Prostate gland (tissue), 2 donors: ENCODE data around the gene PADI1. TPM values are rescaled to one million over a fixed set of nuclear protein-coding genes. Genes with fewer than 3 reads are reported as not detected.

Experiments
- DNase-seq: peaks from one replicate; pipeline ENCODE4 v3.0.0-alpha.2; 2019; ENCODE audit warnings: low spot score
- H3K27ac ChIP-seq, 2 donors: fragments of 200-600 bp; sonication (generic); 2 replicates each; pipeline ENCODE4 v1.5.1; 2017 to 2019
- H3K27me3 ChIP-seq: fragments of 200-600 bp; sonication (generic); replicated peaks from 2 replicates; pipeline ENCODE4 v1.5.1; 2019; ENCODE audit not compliant: insufficient read depth
- H3K36me3 ChIP-seq, 2 donors: fragments of 200-600 bp; sonication (generic); 1 replicate in 1 of 2; 2 replicates in 1 of 2; pipeline versions ENCODE4 v1.5.1 to v1.8.1; 2017 to 2019
- H3K4me1 ChIP-seq: fragments of 200-600 bp; sonication (generic); replicated peaks from 2 replicates; pipeline ENCODE4 v1.5.1; 2019
- H3K4me3 ChIP-seq, 2 donors: fragments of 200-600 bp; sonication (generic); 2 replicates each; pipeline ENCODE4 v1.5.1; 2017 to 2019
- H3K9me3 ChIP-seq: fragments of 200-600 bp; sonication (generic); 2 replicates; pipeline ENCODE4 v1.5.1; 2017
- CTCF ChIP-seq, 4 experiments: fragments of 200-600 bp in 2 of 4; fragments of 450-650 bp in 2 of 4; sonication (generic) in 2 of 4; IDR thresholded peaks; 1 replicate in 3 of 4; 2 replicates in 1 of 4; pipeline ENCODE4 v1.5.1; 2016 to 2019; ENCODE audit warnings: antibody characterized with exemption in 4 of 4, mild to moderate bottlenecking in 2 of 4, moderate library complexity in 2 of 4
- POLR2A ChIP-seq: fragments of 450-650 bp; IDR thresholded peaks from one replicate; pipeline ENCODE4 v1.6.1; 2016; ENCODE audit warnings: antibody characterized with exemption, mild to moderate bottlenecking
- POLR2AphosphoS5 ChIP-seq: sonication (generic); formaldehyde crosslinking; IDR thresholded peaks from one replicate; pipeline ENCODE4 v1.6.1; 2017; ENCODE audit warnings: antibody characterized with exemption
- WGBS: methylation state at CpG from one replicate; pipeline ENCODE4 v1.1.5; 2018; 5-methylcytosine and 5-hydroxymethylcytosine counted together
- intact Hi-C: fragments of 100-400 bp; cut with DNase I; formaldehyde crosslinking; loops from one replicate; pipeline ENCODE4 v1.14.2; 2022
- total RNA-seq, 2 donors: library from RNA; depleted of rRNA; stranded (reverse); fragments of >200 nt; gene quantifications; one replicate each; pipeline ENCODE4 v1.1.0, GENCODE V29; 2016

Gene PADI1
- total RNA-seq, 2 donors from 2014 or later, result 0.18 to 0.34 TPM

GRCh38 chr1:17161137-17161740, 43.7 kb upstream of the PADI1 start:
- Histone ChIP-seq H3K4me3 (no peak overlapping the region), H3K27ac (no peak overlapping the region), H3K27me3 (no peaks in the 10 kb centered on the region), H3K9me3 (no peaks in the 10 kb centered on the region), H3K4me1 (no peaks in the 10 kb centered on the region), H3K36me3 (no peaks in the 10 kb centered on the region)
- no peak for TF ChIP-seq POLR2A
- 91% methylated on average over 3 of the region's 3 CpGs for WGBS
- no peak for DNase-seq
- intact Hi-C loops, result no loop called here

GRCh38 chr1:17161926-17162800, 42.8 kb upstream of the PADI1 start:
- DNase-seq, result no peak
- H3K36me3 ChIP-seq, result no peaks in the 10 kb centered on the region
- no peak overlapping the region for H3K27ac ChIP-seq
- WGBS, result 89% methylated on average over 20 of the region's 20 CpGs
- no peaks in the 10 kb centered on the region for H3K9me3 ChIP-seq
- TF ChIP-seq POLR2AphosphoS5 (no peak), CTCF (IDR thresholded peaks at IDR 0.05) (no peak)
- H3K27me3 ChIP-seq, result no peaks in the 10 kb centered on the region
- intact Hi-C loops, result no loop called here
- H3K4me3 ChIP-seq, result no peak overlapping the region
- H3K4me1 ChIP-seq, result no peaks in the 10 kb centered on the region

- intact Hi-C loops, result no loop called here
- TF ChIP-seq POLR2AphosphoS5 (no peak), CTCF (IDR thresholded peaks at IDR 0.05) (no peak), POLR2A (no peak)
- H3K36me3 ChIP-seq, result no peaks in the 10 kb centered on the region
- WGBS, result 78% methylated on average over 7 of the region's 7 CpGs
- H3K9me3 ChIP-seq, result no peaks in the 10 kb centered on the region
- H3K4me3 ChIP-seq, result no peak overlapping the region
- H3K27ac ChIP-seq, result no peak overlapping the region
- DNase-seq, result no peak
- no peaks in the 10 kb centered on the region for H3K4me1 ChIP-seq
- no peaks in the 10 kb centered on the region for H3K27me3 ChIP-seq
Observed at GRCh38 chr1:17162941-17163340, 42.0 kb upstream of the PADI1 start.

- H3K27me3 ChIP-seq, result no peaks in the 10 kb centered on the region
- intact Hi-C loops, result no loop called here
- H3K27ac ChIP-seq, result no peak overlapping the region
- no peak overlapping the region for H3K4me3 ChIP-seq
- no peak for DNase-seq
- TF ChIP-seq CTCF (IDR thresholded peaks at IDR 0.05) (no peak), POLR2AphosphoS5 (no peak), POLR2A (no peak)
- H3K9me3 ChIP-seq, result no peaks in the 10 kb centered on the region
- 92% methylated on average over 7 of the region's 7 CpGs for WGBS
- no peaks in the 10 kb centered on the region for H3K36me3 ChIP-seq
- H3K4me1 ChIP-seq, result no peaks in the 10 kb centered on the region
Observed at GRCh38 chr1:17163371-17163770, 41.6 kb upstream of the PADI1 start.

- H3K27me3 ChIP-seq, result no peaks in the 10 kb centered on the region
- DNase-seq, result no peak
- H3K9me3 ChIP-seq, result no peaks in the 10 kb centered on the region
- intact Hi-C loops, result no loop called here
- no peaks in the 10 kb centered on the region for H3K36me3 ChIP-seq
- no peak overlapping the region for H3K4me3 ChIP-seq
- no peaks in the 10 kb centered on the region for H3K4me1 ChIP-seq
- WGBS, result 90% methylated on average over 16 of the region's 16 CpGs
- no peak overlapping the region for H3K27ac ChIP-seq
- TF ChIP-seq POLR2AphosphoS5, result no peak
- no peak for TF ChIP-seq POLR2A
- TF ChIP-seq CTCF (IDR thresholded peaks at IDR 0.05), result no peak
Observed at GRCh38 chr1:17163789-17164666, 40.9 kb upstream of the PADI1 start.
